Measurements from ENCODE around the gene CYBRD1. TPM values are rescaled to one million over a fixed set of nuclear protein-coding genes. Genes with fewer than 3 reads are reported as not detected.

The CYBRD1 gene
- total and polyA plus RNA-seq, 2 donors (not counting 1 experiment from before 2014, with no cell fraction given) = 0.27 TPM; not detected in 1

DNA sequence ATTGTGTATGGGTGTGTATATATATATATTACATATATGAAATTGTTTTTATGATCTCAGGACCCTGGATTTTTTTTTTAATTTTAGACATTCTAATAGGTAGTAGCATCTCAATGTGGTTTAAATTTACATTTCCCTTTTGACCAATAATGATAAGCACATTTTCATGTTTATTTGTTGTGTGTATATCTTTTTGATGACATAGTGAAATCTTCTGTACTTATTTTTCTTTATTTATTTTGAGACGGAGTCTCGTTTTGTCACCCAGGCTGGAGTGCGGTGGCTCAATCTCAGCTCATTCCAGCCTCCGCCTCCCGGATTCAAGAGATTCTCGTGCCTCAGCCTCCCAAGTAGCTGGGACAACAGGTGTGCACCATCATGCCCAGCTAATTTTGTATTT lies 35.1 kb upstream of the CYBRD1 start:
- TF ChIP-seq, protein P1, sequence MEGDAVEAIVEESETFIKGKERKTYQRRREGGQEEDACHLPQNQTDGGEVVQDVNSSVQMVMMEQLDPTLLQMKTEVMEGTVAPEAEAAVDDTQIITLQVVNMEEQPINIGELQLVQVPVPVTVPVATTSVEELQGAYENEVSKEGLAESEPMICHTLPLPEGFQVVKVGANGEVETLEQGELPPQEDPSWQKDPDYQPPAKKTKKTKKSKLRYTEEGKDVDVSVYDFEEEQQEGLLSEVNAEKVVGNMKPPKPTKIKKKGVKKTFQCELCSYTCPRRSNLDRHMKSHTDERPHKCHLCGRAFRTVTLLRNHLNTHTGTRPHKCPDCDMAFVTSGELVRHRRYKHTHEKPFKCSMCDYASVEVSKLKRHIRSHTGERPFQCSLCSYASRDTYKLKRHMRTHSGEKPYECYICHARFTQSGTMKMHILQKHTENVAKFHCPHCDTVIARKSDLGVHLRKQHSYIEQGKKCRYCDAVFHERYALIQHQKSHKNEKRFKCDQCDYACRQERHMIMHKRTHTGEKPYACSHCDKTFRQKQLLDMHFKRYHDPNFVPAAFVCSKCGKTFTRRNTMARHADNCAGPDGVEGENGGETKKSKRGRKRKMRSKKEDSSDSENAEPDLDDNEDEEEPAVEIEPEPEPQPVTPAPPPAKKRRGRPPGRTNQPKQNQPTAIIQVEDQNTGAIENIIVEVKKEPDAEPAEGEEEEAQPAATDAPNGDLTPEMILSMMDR (IDR thresholded peaks at IDR 0.05) = no peak
- TF ChIP-seq EZH2 (IDR thresholded peaks at IDR 0.05; ENCODE audit: borderline replicate concordance, insufficient read depth, low read depth, low read length, poor library complexity, severe bottlenecking) = no peak

DNA sequence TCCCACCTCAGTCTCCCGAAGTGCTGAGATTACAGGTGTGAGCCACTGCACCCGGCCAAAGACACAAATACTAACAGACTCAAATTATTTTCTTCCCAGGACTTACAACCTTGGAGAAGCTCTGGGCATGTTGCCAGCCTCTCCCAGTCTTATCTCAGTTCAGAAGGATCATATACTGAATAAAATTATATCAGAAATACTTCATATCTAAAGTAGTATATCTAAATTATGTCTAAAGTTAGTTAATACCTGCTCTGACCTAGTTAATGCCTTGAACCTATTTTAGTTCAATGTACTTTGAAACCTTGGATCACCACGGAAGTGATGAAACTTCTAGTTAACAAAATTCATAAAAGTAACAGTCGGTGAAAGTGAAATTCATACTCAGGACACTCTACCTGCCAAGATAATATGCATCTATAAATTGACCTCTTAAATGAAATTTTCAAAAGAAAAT lies 34.4 kb upstream of the CYBRD1 start:
- H3K4me1 Mint-ChIP-seq = no peaks in the 10 kb centered on the region
- Histone ChIP-seq H3K27ac (ENCODE audit: low read length in 2 of 2) (no peak overlapping the region), H3K9ac (ENCODE audit: low read length) (no peak overlapping the region), H4K20me1 (ENCODE audit: control insufficient read depth, insufficient read depth, low read length, poor library complexity, severe bottlenecking) (no peaks in the 10 kb centered on the region), H3K4me3 (ENCODE audit: control extremely low read depth in 1 of 5, extremely low read depth in 1 of 5, insufficient read depth in 1 of 5, low read depth in 2 of 5, low read length in 4 of 5) (no peak overlapping the region), H3K27me3 (replicated peaks in 1 of 4; ENCODE audit: control extremely low read depth in 1 of 4, control insufficient read depth in 3 of 4, insufficient read depth in 4 of 4, low read length in 3 of 4) (no peaks in the 10 kb centered on the region), H3K36me3 (replicated peaks in 1 of 2; ENCODE audit: control extremely low read depth in 1 of 2, control insufficient read depth in 1 of 2, extremely low read depth in 1 of 2, insufficient read depth in 2 of 2, low read length in 1 of 2) (peaks cover 0 to 11% of the 10 kb centered on the region in 2 experiments), H3K79me2 (ENCODE audit: control insufficient read depth, insufficient read depth, low read length) (no peaks in the 10 kb centered on the region), H3K4me1 (ENCODE audit: control insufficient read depth in 2 of 2, insufficient read depth in 2 of 2, low read length in 2 of 2) (no peaks in the 10 kb centered on the region), H2AFZ (ENCODE audit: insufficient read depth, low read depth, low read length, poor library complexity, severe bottlenecking) (no peak overlapping the region), H3K4me2 (replicated peaks; ENCODE audit: low read depth, low read length, poor library complexity, severe bottlenecking) (no peak overlapping the region), H3K9me3 (ENCODE audit: control extremely low read depth in 1 of 3, control insufficient read depth in 2 of 3, insufficient read depth in 1 of 3, low read length in 2 of 3) (peaks cover 0 to 2% (median 1%) of the 10 kb centered on the region in 3 donors)
- DNase-seq (no peak), ATAC-seq (ENCODE audit: low read depth) (no peak)
- POLR2A ChIA-PET = no interaction called here
- intact Hi-C loops (cut with micrococcal nuclease) = no loop called here
- 100% methylated on average over 3 of the region's 4 CpGs for WGBS (ENCODE audit: insufficient coverage)
- H3K4me3 Mint-ChIP-seq = no peak overlapping the region
- H3K27ac Mint-ChIP-seq = no peak overlapping the region
- CTCF ChIA-PET = no interaction called here
- H3K9me3 Mint-ChIP-seq (ENCODE audit: insufficient read depth) = peaks cover 3% of the 10 kb centered on the region
- no peak for TF ChIP-seq EZH2 (IDR thresholded peaks at IDR 0.05; ENCODE audit: borderline replicate concordance, insufficient read depth, low read depth, low read length, poor library complexity, severe bottlenecking)
- TF ChIP-seq, protein P1 (IDR thresholded peaks at IDR 0.05) = no peak
- no peaks in the 10 kb centered on the region for H3K27me3 Mint-ChIP-seq

More for the DNA sequence above, 35.1 kb upstream of the CYBRD1 start:
- ChIA-PET POLR2A (no interaction called here), CTCF (no interaction called here)
- Mint-ChIP-seq H3K27ac (no peak overlapping the region), H3K4me3 (no peak overlapping the region), H3K9me3 (ENCODE audit: insufficient read depth) (peaks cover 3% of the 10 kb centered on the region), H3K27me3 (no peaks in the 10 kb centered on the region), H3K4me1 (no peaks in the 10 kb centered on the region)
- no peaks in the 10 kb centered on the region for H3K79me2 ChIP-seq (ENCODE audit: control insufficient read depth, insufficient read depth, low read length)
- no peaks in the 10 kb centered on the region for H3K4me1 ChIP-seq (ENCODE audit: control insufficient read depth in 2 of 2, insufficient read depth in 2 of 2, low read length in 2 of 2)
- H3K36me3 ChIP-seq (replicated peaks in 1 of 2; ENCODE audit: control extremely low read depth in 1 of 2, control insufficient read depth in 1 of 2, extremely low read depth in 1 of 2, insufficient read depth in 2 of 2, low read length in 1 of 2) = peaks cover 0 to 14% of the 10 kb centered on the region in 2 experiments
- H3K9ac ChIP-seq (ENCODE audit: low read length) = no peak overlapping the region
- peaks cover 0 to 2% (median 1%) of the 10 kb centered on the region in 3 donors for H3K9me3 ChIP-seq (ENCODE audit: control extremely low read depth in 1 of 3, control insufficient read depth in 2 of 3, insufficient read depth in 1 of 3, low read length in 2 of 3)
- no peak overlapping the region for H3K4me2 ChIP-seq (replicated peaks; ENCODE audit: low read depth, low read length, poor library complexity, severe bottlenecking)
- ATAC-seq (ENCODE audit: low read depth) = no peak
- H3K27ac ChIP-seq (ENCODE audit: low read length in 2 of 2) = no peak overlapping the region
- intact Hi-C loops (cut with micrococcal nuclease) = no loop called here
- 97% methylated on average over 6 of the region's 6 CpGs for WGBS (ENCODE audit: insufficient coverage)
- no peaks in the 10 kb centered on the region for H3K27me3 ChIP-seq (replicated peaks in 1 of 4; ENCODE audit: control extremely low read depth in 1 of 4, control insufficient read depth in 3 of 4, insufficient read depth in 4 of 4, low read length in 3 of 4)
- no peak overlapping the region for H3K4me3 ChIP-seq (ENCODE audit: control extremely low read depth in 1 of 5, extremely low read depth in 1 of 5, insufficient read depth in 1 of 5, low read depth in 2 of 5, low read length in 4 of 5)
- no peaks in the 10 kb centered on the region for H4K20me1 ChIP-seq (ENCODE audit: control insufficient read depth, insufficient read depth, low read length, poor library complexity, severe bottlenecking)
- no peak for DNase-seq
- H2AFZ ChIP-seq (ENCODE audit: insufficient read depth, low read depth, low read length, poor library complexity, severe bottlenecking) = no peak overlapping the region
